Measurements from ENCODE around the gene MYO7B.
"Not testable (repeated sequence)": the region's sequence is repeated elsewhere in the genome, so short reads cannot be mapped to it uniquely, and the experiment has no call there.

The MYO7B gene

DNA sequence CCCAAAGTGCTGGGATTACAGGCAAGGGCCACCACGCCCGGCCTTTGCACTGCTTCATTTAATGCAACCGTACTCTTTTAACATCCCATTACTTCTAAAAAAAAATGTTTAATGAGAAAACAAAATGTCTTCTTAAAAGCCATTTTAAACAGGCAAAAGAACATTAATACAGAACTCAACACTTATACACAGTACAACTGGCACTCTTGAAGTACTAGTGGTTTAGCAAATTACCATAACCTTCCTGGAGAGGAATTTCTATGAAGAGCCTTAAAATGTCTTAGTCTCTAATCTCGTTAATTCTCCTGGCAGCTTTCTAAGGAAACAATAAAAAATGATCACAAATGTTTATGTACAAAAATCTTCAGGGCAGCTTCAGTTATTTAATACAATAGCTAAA lies 15.1 kb upstream of the MYO7B start:
- DNase-seq (ENCODE audit: low read depth, low spot score) = no peak
- no peak overlapping the region for H3K4me3 ChIP-seq (ENCODE audit: low read length)

DNA sequence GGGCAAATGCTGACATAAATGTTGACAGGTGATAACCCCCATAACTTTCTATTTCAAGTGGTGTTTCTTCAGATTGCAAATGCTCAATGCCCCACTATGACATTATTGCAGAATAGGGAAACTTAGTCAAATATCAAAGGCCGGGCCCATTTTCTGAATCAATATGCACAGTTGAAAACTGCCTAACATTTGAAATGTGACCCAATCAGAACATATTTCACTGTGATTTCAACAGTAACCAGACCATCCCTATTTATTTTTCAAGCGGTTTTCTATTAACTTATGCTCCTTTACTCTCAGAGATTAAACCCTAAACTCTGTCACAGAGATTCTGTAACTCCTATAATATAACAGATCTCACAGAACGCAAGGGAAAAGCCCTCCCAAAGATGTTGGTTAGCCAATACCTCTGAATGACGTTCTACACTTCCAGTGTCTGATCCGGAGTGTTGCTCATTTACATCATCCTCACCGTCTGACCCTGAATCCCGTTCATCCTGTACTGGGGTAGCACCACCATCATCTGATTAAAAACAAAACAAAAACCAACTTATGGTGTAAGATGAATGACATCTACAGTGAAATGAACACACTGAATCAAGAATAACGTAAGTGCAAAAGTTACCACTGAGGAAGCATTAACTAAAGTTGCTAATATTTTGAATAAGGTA lies 12.1 kb upstream of the MYO7B start:
- no peak for DNase-seq (ENCODE audit: low read depth, low spot score)
- no peak overlapping the region for H3K4me3 ChIP-seq (ENCODE audit: low read length)

DNA sequence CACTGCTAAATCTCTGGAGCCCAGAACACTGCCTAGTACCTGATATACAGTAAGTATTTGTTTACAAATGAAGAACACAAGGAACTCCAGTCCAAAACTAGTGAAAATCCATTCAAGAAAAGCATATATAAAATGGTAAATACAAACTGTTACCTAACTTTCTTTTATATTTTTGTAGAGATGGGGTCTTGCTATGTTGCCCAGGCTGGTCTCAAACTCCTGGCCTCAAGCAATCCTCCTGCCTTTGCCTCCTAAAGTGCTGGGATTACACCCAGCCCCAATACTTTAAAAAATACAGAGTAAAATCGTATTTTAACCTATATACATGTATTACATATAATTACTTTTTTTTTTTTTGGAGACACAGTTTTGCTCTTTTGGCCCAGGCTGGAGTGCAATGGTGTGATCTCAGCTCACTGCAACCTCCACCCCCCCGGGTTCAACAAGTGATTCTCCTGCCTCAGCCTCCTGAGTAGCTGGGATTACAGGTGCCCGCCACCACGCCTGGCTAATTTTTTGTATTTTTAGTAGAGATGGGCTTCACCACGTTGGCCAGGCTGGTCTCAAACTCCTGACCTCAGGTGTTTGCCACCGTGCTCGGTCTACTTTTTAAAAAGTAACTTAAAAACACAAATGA lies 11.2 kb upstream of the MYO7B start:
- H3K4me3 ChIP-seq (ENCODE audit: low read length) = peak overlapping the region; percentile 79; the same call in 1 of the 2 replicates
- DNase-seq (ENCODE audit: low read depth, low spot score) = not testable (repeated sequence)

DNA sequence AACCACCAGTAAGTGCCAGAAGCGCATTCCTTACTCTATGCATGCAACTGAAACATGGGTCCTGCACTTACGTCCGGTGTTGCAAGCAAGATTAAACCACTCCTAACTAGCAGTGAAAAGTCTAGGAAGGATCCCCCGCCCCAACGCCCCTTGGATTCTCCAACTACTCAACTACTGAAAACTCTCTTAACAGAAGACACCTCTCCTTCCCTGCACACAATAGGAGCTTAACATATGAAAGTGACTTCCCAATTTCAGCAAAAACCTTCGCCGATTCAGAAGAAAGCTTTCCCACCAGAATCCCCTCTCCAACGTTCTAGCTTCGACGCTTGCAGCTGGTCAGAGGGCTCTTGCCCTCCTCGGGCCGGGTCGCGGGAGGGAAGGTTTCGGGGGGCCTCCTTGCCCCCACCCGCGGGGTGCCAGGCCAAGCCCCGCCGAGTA lies 9.8 kb upstream of the MYO7B start:
- peak overlapping the region; percentile 79 for H3K4me3 ChIP-seq (ENCODE audit: low read length)
- DNase-seq (ENCODE audit: low read depth, low spot score) = peak; percentile 28

DNA sequence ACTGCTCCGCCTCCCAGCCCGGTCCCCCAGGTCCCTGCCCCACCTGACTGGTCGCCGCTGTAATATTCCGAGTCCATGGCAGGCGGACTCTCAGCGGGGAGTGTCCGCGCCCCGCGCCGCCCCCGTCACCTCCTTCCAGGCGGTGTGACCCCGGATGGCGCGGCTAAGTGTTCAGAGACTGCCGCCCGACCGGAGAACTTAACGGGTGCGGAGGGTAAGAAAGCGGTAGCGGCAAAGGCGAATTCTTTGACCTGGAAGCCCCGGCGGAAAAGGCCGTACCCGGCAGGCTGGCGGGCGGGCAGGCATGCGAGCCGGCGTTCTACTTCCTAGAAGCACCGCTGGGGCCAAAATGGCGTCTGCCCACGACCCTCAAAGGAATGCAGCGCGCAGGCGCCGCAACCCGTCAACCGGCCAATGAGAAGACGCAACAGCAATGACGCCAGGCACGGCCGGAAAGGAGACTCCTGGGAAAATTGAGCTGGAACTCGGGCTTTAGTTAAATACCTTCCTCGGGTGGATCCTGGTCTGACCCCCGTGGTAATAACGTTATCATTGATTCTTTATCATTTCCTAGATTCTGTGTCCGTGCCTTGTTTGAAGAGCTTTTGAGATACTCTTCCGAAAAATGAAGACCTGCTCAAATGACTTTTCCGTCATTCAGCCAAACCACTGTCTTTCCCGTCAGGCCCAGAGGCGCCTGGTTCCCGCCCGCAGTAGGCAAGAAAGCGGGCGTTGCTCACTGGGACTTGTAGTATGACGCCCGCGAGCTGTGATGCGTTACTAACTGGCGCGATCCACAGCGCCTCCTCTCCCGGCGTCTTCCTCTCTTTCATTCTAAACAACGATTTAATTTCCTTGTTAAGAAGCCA lies 9.1 kb upstream of the MYO7B start, which contains the start of gene IWS1:
TSS of gene IWS1 (minus strand) at position 358 of the 869 bp plus-strand sequence. CDS start at position 77, 281 bp downstream.
- DNase-seq (ENCODE audit: low read depth, low spot score) = peak; percentile 94
- peak within 1 kb of the TSS; percentile 79 for H3K4me3 ChIP-seq (ENCODE audit: low read length)

DNA sequence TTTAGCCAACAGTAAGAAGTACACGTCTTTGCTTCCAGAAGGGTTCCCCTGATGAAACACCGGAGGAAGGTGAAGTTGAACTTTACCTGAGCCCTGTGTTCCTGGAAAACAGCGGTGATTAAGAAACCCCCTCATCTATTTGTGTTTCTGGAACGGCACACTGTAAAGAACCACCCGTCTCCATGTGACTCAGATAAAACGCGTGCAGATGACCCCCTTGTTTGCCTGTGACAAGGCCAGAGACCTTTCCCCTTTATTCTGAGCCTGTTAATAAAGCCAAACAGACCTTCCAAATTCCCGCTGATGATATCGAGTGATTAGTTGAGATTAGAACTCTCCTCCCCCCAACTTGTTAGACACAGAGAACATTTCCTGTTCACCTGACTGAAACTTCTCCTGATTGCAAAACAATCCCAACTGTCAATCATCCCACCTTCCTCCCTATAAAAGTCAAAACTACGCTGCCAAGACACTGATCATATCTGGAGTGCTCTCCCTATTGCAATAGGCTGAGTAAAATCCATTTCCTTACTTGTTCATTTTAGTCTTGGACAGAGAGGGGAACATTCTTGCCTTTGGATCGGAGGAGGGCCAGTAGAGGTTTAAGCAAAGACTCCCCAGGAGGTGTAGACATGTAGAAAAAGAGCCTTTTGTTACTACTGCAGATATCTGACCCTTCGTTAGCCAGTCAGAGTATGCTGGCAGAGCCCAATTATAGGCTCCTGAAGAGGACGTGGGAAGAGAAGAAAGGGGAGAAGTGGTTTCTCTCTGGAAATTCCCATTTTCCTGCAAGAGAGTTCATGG lies 8.3 kb upstream of the MYO7B start:
- H3K4me3 ChIP-seq (ENCODE audit: low read length) = peak overlapping the region; percentile 79
- DNase-seq (ENCODE audit: low read depth, low spot score) = peak; percentile 51

DNA sequence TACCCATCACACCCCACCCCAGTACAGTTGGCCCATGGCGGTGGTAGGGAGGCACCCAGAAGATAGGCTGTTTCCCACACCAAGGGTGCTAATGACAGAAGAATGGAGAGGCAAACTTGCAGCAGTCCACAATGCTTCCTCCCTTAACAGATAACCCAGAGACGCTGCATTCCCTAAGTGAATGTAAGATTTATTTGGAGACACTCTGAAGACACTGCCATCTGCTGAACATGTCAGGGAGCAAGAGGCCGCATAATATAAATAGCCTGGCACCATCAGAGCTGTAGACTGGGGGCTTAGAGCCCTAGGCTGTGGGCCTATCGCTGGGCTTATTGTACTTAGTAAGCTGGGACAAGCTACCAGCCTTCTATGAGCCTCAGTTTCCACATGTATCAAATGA lies 7.0 kb upstream of the MYO7B start:
- no peak for DNase-seq (ENCODE audit: low read depth, low spot score)
- H3K4me3 ChIP-seq (ENCODE audit: low read length) = no peak overlapping the region

DNA sequence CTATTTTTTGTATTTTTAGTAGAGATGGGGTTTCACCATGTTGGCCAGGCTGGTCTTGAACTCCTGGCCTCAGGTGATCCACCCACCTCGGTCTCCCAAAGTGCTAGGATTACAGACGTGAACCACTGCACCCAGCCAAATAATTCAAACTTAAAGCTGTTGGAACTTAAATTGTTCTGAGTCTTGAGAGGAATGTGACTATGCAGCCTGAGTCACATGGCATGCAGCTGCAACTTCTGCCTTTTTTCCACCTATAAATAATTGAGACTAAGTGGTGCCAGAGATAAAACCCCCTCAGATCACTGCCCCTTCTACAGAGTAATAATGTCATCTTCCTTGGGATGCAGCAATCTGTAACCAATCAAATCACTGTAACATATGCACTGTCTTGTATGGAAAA lies 6.1 kb upstream of the MYO7B start:
- not testable (repeated sequence) for H3K4me3 ChIP-seq (ENCODE audit: low read length); DNase-seq (ENCODE audit: low read depth, low spot score)

DNA sequence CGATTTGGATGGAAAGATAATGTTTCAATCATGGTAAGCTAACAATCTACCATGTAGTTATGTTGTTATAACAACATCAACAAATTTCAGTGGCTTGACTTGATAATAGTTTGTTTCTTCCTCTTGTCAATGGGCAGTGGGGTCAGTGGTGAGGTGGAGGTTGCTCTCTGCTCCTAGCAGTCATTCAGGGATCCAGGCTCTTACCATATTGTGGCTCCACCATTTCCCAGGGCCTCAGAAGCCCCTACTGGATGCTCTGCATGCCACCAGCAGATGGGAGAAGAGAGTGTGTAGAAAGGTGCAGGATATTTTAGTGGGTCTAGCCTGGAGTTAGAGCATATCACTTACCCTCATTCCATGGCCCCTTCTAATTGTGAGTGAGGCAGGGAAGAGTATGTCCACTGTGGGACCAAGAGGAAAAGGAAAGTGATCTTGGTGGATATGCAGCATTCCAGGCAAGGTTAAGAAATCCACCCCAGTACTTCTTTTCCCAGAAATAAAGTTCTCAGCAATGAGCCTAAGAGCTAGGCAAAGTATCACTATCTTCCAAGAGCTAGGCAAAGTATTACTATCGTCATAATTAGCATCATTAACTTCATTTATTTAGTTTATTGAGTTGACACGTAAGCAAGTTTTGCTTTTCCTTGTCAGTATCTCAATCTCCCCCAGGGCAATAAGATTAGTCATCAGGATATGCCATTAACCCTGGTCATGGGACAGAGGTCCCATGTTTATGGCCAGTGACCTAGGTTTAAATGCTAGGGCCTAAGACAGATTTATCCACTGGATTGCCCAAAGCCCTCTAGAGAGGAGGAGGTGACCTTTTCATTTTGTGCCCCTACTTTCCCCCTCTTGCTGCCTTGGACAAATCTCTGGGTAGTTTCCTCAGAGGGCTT lies 5.0 kb upstream of the MYO7B start:
- no peak for DNase-seq (ENCODE audit: low read depth, low spot score)

DNA sequence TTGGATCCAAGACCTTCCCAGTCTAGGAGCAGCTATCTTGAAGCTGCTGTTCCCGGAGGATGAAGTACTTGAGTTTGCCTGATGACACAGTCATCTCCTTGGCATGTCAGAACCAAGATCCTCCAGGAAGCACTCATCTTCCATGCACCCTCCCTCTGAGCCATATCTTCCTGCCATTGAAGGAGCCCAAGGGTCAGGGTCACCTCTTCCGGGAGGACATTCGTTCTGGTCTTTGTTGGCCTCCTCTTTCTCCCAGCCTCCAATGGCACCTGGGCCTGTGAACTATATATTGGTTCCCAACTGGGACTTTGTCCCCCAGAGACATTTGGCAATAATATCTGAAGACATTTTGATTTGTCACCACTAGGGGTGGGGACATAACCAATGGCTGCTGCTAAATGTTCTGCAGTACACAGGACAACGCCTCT lies 4.2 kb upstream of the MYO7B start:
- no peak for DNase-seq (ENCODE audit: low read depth, low spot score)
- no peak overlapping the region for H3K4me3 ChIP-seq (ENCODE audit: low read length)

More for the DNA sequence above, 5.0 kb upstream of the MYO7B start:
- H3K4me3 ChIP-seq (ENCODE audit: low read length) = no peak overlapping the region

DNA sequence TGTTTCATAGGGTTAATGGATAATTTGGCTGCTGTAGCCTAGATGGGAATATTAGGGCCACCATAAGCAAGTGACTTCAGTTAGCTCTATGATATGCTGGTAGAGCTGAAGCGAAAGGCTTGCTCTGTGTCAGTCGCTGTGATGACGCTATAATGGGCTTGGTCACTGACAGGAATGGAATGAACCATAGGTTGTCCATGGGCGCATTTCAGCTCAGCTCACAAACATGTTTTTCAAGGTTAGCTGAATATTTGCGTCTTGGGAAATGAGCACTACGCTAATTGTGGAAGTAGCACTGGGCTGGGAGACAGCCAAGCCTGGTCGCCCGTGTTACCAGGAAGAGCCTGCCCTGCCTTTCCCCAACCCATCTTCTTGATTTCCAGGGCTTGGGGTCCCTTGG lies 3.2 kb upstream of the MYO7B start:
- no peak overlapping the region for H3K4me3 ChIP-seq (ENCODE audit: low read length)

DNA sequence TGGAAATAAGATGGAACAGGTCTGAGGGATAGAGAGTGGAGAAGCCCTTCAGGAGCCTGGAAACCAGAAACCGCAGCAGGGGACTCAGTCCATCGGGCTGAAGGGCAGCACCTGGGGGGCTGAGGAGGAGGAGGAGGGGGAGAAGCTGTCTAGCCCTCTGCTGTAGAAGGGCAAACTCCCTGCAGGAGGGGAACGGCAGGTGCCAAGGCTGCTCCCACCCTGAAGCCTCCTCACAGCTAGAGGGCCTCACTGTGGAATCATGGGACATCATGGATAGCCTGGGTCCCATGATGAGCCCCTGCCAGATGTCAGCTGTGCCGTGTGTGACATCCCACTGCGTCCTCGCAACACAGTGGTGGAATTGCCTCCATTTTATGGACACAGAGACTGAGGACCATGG lies 435 bp downstream of the MYO7B start:
- no peak overlapping the region for H3K4me3 ChIP-seq (ENCODE audit: low read length)

More for the DNA sequence above, 3.2 kb upstream of the MYO7B start:
- no peak for DNase-seq (ENCODE audit: low read depth, low spot score)

DNA sequence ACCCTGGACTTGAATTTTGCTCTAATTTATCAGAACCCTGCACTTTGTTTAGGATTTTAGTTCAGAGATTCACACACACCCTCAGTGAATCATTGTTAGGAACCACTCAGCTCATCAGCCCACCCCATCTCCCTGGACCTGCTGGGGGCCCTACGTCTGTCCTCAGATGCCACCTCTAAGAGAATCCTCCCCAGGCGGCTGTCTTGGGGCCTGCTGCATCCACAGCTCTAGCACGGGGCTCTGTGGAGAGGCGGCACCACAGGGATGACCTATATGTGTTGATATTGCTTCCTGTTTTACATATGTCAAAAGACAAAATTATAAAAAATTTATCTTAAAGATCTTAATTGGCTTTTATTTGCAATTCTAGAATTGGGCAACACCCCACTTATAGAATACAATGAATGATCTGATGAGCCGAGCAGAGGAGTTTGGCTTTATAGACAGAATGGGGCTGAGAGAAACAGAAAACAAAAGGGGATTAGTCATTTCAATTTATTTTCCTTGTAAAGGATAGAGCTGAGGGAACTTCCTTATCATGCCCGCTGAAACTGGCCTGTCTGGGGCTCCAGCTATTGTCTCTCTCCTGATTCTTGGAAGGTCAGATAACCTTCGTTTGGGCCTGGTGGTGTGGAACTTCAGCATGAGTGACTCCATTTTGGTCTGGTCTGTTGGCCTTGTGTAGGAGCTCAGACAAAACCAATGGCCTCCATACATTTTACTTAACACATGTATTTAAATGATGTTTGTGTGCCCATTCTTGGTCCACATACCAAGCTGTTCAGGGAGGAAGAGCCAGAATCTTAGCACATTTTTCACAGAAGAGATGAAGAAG lies 1.4 kb downstream of the MYO7B start:
- H3K4me3 ChIP-seq (ENCODE audit: low read length) = no peak overlapping the region
- DNase-seq (ENCODE audit: low read depth, low spot score) = no peak

More for the DNA sequence above, 435 bp downstream of the MYO7B start:
- DNase-seq (ENCODE audit: low read depth, low spot score) = no peak

DNA sequence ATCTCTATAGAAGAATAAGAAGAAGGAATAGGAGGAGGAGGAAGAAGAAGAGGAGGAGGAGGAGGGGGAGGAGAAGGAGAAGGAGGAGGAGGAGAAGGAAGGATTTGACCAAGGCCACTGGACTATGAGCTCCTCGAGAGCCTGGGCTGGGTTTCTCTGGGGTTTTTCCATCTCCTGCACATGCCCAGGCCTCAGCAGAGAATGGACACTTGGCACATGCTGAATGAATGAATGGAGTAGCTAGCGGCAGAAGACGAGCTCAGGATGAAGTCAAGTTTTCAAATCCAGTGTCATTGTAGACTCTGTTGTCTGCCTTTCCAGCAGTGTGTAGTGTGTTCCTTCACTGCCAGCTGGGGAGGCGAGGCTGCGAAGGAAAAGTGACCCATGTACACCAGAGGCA lies 2.2 kb downstream of the MYO7B start:
- DNase-seq (ENCODE audit: low read depth, low spot score) = no peak
- H3K4me3 ChIP-seq (ENCODE audit: low read length) = no peak overlapping the region

DNA sequence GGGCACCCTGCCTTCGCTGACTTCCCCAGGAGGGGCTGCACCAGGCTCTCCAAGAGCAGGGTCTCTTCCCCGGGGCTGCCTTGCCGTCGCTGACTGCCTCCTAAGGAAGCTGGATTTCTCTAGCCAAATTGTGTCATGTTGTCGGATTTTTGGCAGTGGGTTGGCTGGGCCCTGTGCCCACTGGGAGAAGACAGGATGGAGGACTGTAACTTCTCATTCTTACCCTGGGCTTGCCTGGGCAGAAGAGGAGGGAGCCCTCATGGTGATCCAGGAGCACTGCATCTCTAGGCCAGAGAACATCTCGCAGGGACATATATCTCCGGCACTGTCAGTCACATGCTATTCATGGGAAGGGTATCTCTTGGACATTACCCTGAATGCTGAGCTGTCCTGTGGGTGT lies 6.3 kb downstream of the MYO7B start:
- DNase-seq (ENCODE audit: low read depth, low spot score) = no peak
- no peak overlapping the region for H3K4me3 ChIP-seq (ENCODE audit: low read length)

DNA sequence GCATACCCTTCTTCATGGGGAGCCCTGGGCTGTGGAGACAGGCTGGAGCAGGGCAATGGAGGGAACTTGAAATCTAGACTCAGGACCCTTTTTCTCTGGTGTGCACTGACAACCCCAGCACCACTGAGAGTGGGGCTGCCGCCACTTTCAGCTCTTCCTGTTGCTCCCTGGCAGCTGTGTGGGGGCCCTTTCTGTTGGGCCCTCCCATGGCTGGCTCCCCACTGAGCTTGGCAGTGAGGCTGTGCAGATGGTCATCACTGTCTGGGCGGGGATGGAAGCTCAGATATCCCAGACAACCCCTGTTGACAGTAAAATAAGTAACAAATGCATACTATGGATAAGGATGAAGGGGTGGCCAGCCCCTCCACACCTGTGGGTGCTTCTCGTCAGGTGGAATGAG lies 6.7 kb downstream of the MYO7B start:
- DNase-seq (ENCODE audit: low read depth, low spot score) = no peak
- H3K4me3 ChIP-seq (ENCODE audit: low read length) = no peak overlapping the region

DNA sequence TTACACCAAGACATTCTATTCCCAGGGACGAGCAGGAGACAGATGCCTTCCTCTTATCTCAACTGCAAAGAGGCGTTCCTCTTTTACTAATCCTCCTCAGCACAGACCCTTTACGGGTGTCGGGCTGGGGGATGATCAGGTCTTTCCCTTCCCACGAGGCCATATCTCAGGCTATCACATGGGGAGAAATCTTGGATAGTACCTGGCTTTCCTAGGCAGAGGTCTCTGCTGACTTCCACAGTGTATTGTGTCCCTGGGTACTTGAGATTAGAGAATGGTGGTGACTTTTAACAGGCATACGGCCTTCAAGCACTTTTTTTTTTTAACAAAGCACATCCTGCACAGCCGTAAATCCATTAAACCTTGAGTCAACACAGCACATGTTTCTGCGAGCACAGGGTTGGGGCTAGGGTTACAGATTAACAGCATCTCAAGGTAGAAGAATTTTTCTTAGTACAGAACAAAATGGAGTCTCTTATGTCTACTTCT lies 7.6 kb downstream of the MYO7B start:
- not testable (repeated sequence) for DNase-seq (ENCODE audit: low read depth, low spot score); H3K4me3 ChIP-seq (ENCODE audit: low read length)
